ENCODE measurements around the gene E2F6.

Gene E2F6

GRCh38 chr2:11404376-11405073 lies 61.4 kb downstream of the E2F6 start:
- H3K4me1 ChIP-seq (ENCODE audit: insufficient read depth, low read length): no peaks in the 10 kb centered on the region
- H3K79me2 ChIP-seq (ENCODE audit: insufficient read depth, low read length): no peaks in the 10 kb centered on the region
- H4K20me1 ChIP-seq (ENCODE audit: insufficient read depth, low read length): no peaks in the 10 kb centered on the region
- H3K9ac ChIP-seq (ENCODE audit: low read depth, low read length): no peak overlapping the region
- no peak overlapping the region for H3K4me2 ChIP-seq (ENCODE audit: insufficient read depth, low read length)
- TF ChIP-seq EZH2 (IDR thresholded peaks at IDR 0.05; ENCODE audit: borderline replicate concordance, low read depth, low read length, severe bottlenecking) (no peak), CTCF (IDR thresholded peaks at IDR 0.05; ENCODE audit: borderline replicate concordance, extremely low read depth, low read length, poor library complexity, severe bottlenecking) (no peak)
- H3K4me3 ChIP-seq (ENCODE audit: low read depth in 1 of 2, low read length in 2 of 2): no peak overlapping the region
- no peaks in the 10 kb centered on the region for H3K27me3 ChIP-seq (ENCODE audit: insufficient read depth, low read length, poor library complexity)
- H3K36me3 ChIP-seq (ENCODE audit: insufficient read depth, low read length): no peaks in the 10 kb centered on the region
- H2AFZ ChIP-seq (ENCODE audit: low read depth, low read length): no peak overlapping the region
- no peaks in the 10 kb centered on the region for H3K9me3 ChIP-seq (ENCODE audit: insufficient read depth, low read length, severe bottlenecking)
- no peak overlapping the region for H3K27ac ChIP-seq (ENCODE audit: low read length)
- no peak for ATAC-seq (ENCODE audit: insufficient read depth, low read depth)
- DNase-seq: no peak

- H3K9ac ChIP-seq (ENCODE audit: low read depth, low read length): no peak overlapping the region
- H3K9me3 ChIP-seq (ENCODE audit: insufficient read depth, low read length, severe bottlenecking): no peaks in the 10 kb centered on the region
- H3K36me3 ChIP-seq (ENCODE audit: insufficient read depth, low read length): no peaks in the 10 kb centered on the region
- TF ChIP-seq CTCF (IDR thresholded peaks at IDR 0.05; ENCODE audit: borderline replicate concordance, extremely low read depth, low read length, poor library complexity, severe bottlenecking) (no peak), EZH2 (IDR thresholded peaks at IDR 0.05; ENCODE audit: borderline replicate concordance, low read depth, low read length, severe bottlenecking) (no peak)
- H3K4me3 ChIP-seq (ENCODE audit: low read depth in 1 of 2, low read length in 2 of 2): no peak overlapping the region
- H3K27ac ChIP-seq (ENCODE audit: low read length): no peak overlapping the region
- H3K27me3 ChIP-seq (ENCODE audit: insufficient read depth, low read length, poor library complexity): no peaks in the 10 kb centered on the region
- DNase-seq: no peak
- no peaks in the 10 kb centered on the region for H3K4me1 ChIP-seq (ENCODE audit: insufficient read depth, low read length)
- H4K20me1 ChIP-seq (ENCODE audit: insufficient read depth, low read length): no peaks in the 10 kb centered on the region
- no peak overlapping the region for H2AFZ ChIP-seq (ENCODE audit: low read depth, low read length)
- H3K79me2 ChIP-seq (ENCODE audit: insufficient read depth, low read length): no peaks in the 10 kb centered on the region
- ATAC-seq (ENCODE audit: insufficient read depth, low read depth): no peak
- no peak overlapping the region for H3K4me2 ChIP-seq (ENCODE audit: insufficient read depth, low read length)
Measured at GRCh38 chr2:11402436-11402835, 63.5 kb downstream of the E2F6 start.

DNA sequence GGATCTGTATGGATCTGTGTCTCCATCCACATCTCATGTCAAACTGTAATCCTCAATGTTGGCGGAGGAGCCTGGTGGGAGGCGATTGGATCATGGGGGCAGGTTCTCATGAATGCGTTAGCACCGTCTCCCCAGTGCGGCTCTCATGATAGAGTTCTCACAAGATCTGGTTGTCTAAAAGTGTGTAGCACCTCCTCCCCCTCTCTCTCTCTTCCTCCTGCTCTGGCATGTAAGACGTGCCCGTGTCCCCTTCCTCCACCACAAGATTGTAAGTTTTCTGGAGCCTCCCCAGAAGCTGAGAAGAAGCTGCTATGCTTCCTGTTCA lies 66.6 kb downstream of the E2F6 start:
- no peak overlapping the region for H3K9ac ChIP-seq (ENCODE audit: low read depth, low read length)
- H3K4me3 ChIP-seq (ENCODE audit: low read depth in 1 of 2, low read length in 2 of 2): no peak overlapping the region
- H3K4me2 ChIP-seq (ENCODE audit: insufficient read depth, low read length): no peak overlapping the region
- TF ChIP-seq CTCF (IDR thresholded peaks at IDR 0.05; ENCODE audit: borderline replicate concordance, extremely low read depth, low read length, poor library complexity, severe bottlenecking): no peak
- DNase-seq (no peak), ATAC-seq (ENCODE audit: insufficient read depth, low read depth) (no peak)
- H3K79me2 ChIP-seq (ENCODE audit: insufficient read depth, low read length): no peaks in the 10 kb centered on the region
- no peak overlapping the region for H2AFZ ChIP-seq (ENCODE audit: low read depth, low read length)
- no peak overlapping the region for H3K27ac ChIP-seq (ENCODE audit: low read length)
- H4K20me1 ChIP-seq (ENCODE audit: insufficient read depth, low read length): no peaks in the 10 kb centered on the region
- H3K27me3 ChIP-seq (ENCODE audit: insufficient read depth, low read length, poor library complexity): no peaks in the 10 kb centered on the region
- no peaks in the 10 kb centered on the region for H3K9me3 ChIP-seq (ENCODE audit: insufficient read depth, low read length, severe bottlenecking)
- no peaks in the 10 kb centered on the region for H3K4me1 ChIP-seq (ENCODE audit: insufficient read depth, low read length)
- H3K36me3 ChIP-seq (ENCODE audit: insufficient read depth, low read length): no peaks in the 10 kb centered on the region

All from DND-41 (cell line).